NK-92 treated with Interleukin-12 subunit alpha and Interleukin-12 subunit beta, amount 100 ng/mL, for 24 hours (cell line): ENCODE data around the gene PCDHGA2.
"Not testable (repeated sequence)": the region's sequence is repeated elsewhere in the genome, so short reads cannot be mapped to it uniquely, and the experiment has no call there.

Source experiments
- DNase-seq: peaks from one replicate; lab custom pipeline; 2025; lab: John Stamatoyannopoulos, UW

PCDHGA2 gene

GRCh38 chr5:141349917-141350619 lies 11.5 kb downstream of the PCDHGA2 start, which contains the start of gene PCDHGB1:
TSS of gene PCDHGB1 (plus strand) at chr5:141350099. CDS start at chr5:141350261, 162 bp downstream.
- peak; percentile 17 for DNase-seq

GRCh38 chr5:141351591-141351990 lies 13.0 kb downstream of the PCDHGA2 start:
- DNase-seq: no peak

- DNase-seq: no peak
These were observed 16.4 kb downstream of the PCDHGA2 start, which contains the start of gene PCDHGA4 for GRCh38 chr5:141354900-141355469. TSS of gene PCDHGA4 (plus strand) at chr5:141355021. CDS start at chr5:141355108, 87 bp downstream.

- no peak for DNase-seq
These were observed 17.1 kb downstream of the PCDHGA2 start for GRCh38 chr5:141355641-141356040.

GRCh38 chr5:141356133-141356532 lies 17.6 kb downstream of the PCDHGA2 start:
- no peak for DNase-seq

GRCh38 chr5:141356950-141357349 lies 18.4 kb downstream of the PCDHGA2 start:
- DNase-seq: no peak

DNA sequence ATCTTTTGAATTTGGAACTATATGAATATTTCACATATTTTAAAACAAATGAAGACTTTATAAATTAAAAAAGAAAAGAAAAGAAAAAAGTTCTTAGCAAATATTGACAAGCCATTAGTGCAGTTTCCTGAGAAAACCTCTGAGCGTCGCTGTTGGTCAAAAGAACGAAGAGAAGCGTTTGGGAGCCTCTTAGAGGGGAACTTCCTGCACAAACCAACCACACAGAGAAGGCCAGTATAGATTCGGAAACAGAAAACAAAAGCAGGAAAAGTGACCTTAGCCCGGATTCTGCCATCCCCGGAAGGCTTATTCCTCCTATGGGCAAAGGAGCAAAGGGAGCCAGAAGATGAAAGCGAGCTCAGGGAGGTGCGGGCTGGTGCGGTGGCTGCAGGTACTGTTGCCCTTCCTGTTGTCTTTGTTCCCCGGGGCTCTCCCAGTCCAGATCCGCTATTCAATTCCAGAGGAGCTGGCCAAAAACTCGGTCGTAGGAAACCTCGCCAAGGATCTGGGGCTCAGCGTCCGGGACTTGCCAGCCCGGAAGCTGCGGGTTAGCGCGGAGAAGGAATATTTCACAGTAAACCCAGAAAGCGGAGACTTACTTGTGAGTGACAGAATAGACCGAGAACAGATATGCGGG lies 21.3 kb downstream of the PCDHGA2 start, which contains the start of gene PCDHGB2:
PCDHGB2 (plus strand) TSS at position 205 of the 637 bp plus-strand sequence; CDS start at position 347, 142 bp downstream.
- no peak for DNase-seq

GRCh38 chr5:141360685-141361084 lies 22.1 kb downstream of the PCDHGA2 start:
- DNase-seq: no peak

DNA sequence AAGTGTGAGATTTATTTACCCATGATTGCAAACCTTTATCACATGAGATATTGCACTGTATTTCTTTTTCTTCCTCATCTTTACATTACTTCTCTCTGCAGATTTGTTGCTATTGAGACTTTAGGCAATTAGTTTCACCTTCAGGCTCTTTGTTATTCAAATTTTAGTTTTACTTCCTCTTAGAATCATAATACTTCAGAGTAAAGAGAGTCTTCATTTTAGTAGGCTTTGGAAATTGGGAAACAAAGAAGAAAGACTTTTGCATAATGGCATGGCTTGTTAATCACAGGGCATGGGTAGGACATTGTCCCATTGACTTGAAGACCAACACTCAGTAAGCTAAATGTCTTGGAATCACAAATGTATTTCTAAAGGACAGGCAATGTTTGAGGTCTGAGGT lies 24.2 kb downstream of the PCDHGA2 start:
- no peak for DNase-seq

GRCh38 chr5:141363952-141364660 lies 25.5 kb downstream of the PCDHGA2 start, which contains the start of gene PCDHGA5:
TSS of gene PCDHGA5 (plus strand) at chr5:141364162. CDS start at chr5:141364331, 169 bp downstream.
- no peak for DNase-seq

GRCh38 chr5:141366016-141366896 lies 27.7 kb downstream of the PCDHGA2 start:
- no peak for DNase-seq

DNA sequence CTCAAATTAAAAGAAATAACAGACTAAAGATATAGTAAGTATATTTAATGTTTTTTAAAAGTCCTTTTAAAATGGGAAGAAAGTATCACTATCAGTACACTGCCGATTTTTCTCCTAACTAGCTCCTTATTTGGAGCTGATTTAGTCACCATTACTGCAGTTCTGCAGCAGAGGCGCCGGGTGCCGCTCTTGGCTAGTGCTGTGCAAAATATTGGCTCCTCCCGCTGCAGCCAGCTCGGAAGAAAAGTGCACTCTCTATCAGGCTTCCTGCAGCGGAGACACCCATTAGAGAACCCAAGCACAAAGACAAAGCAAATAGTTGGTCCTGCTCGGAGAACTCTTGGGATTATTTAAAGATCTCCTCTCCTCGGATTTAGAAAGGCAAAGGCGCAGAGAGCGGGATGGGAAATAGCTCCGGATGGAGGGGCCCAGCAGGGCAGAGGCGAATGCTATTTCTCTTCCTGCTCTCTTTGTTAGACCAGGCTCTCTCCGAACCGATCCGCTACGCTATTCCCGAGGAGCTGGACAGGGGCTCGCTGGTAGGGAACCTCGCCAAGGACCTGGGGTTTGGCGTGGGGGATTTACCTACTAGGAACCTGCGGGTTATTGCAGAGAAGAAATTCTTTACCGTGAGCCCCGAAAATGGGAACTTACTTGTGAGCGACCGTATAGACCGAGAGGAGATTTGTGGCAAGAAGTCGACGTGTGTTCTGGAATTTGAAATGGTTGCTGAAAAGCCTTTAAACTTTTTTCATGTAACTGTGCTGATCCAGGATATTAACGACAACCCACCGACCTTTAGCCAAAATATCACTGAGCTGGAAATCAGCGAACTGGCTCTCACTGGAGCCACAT lies 31.7 kb downstream of the PCDHGA2 start, which contains the start of gene PCDHGB3:
PCDHGB3 (plus strand) TSS at position 249 of the 855 bp plus-strand sequence; CDS start at position 402, 153 bp downstream.
- DNase-seq: no peak

DNA sequence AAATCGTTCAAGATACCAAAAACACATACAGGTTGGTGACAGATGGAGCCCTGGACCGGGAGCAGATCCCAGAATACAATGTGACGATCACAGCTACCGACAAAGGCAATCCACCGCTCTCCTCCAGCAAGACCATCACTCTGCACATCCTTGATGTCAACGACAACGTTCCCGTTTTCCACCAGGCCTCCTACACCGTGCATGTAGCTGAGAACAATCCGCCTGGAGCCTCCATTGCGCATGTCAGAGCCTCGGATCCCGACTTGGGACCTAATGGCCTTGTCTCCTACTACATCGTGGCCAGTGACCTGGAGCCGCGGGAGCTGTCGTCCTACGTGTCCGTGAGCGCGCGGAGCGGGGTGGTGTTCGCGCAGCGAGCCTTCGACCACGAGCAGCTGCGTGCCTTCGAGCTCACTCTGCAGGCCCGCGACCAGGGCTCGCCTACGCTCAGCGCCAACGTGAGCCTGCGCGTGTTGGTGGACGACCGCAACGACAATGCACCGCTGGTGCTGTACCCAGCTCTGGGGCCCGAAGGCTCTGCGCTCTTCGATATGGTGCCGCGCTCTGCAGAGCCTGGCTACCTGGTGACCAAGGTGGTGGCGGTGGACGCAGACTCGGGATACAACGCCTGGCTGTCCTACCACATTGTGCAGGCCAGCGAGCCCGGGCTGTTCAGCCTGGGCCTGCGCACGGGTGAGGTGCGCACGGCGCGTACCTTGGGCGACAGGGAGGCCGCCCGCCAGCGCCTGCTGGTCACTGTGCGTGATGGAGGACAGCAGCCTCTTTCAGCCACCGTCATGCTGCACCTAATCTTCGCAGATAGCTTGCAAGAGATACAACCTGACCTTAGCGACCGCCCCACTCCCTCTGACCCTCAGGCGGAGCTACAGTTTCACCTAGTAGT lies 33.3 kb downstream of the PCDHGA2 start:
- DNase-seq: no peak

- DNase-seq: no peak
These were observed 35.2 kb downstream of the PCDHGA2 start, which contains the start of gene PCDHGA6 for GRCh38 chr5:141373673-141374317. TSS of gene PCDHGA6 (plus strand) at chr5:141373891. CDS start at chr5:141374084, 193 bp downstream.

DNA sequence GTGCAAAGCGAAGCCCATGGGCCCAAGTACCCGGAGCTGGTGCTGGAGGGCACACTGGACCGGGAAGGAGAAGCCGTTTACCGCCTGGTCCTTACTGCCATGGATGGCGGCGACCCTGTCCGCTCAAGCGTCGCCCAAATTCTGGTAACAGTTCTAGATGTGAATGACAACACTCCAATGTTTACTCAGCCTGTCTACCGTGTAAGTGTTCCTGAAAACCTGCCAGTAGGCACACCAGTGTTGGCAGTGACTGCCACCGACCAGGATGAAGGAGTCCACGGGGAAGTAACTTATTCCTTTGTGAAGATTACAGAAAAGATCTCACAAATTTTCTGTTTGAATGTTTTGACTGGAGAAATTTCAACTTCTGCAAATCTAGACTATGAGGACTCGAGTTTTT lies 36.1 kb downstream of the PCDHGA2 start:
- DNase-seq: no peak

- DNase-seq: not testable (repeated sequence)
These were observed 37.0 kb downstream of the PCDHGA2 start for GRCh38 chr5:141375444-141376155.

GRCh38 chr5:141382469-141383294 lies 44.1 kb downstream of the PCDHGA2 start, which contains the start of gene PCDHGA7:
TSS of gene PCDHGA7 (plus strand) at chr5:141382742. CDS start at chr5:141382900, 158 bp downstream.
- DNase-seq: no peak
